H1 (cell line): ENCODE measurements around the gene GPR35. TPM values are rescaled to one million over a fixed set of nuclear protein-coding genes. Genes with fewer than 3 reads are reported as not detected.

Experiments
- CTCF ChIA-PET: fragments of 300-600 bp; sonication (Branson Sonifier 250); formaldehyde crosslinking; loops from one replicate; lab custom pipeline; 2021; ENCODE audit not compliant: partially characterized antibody; lab: Charles Lee
- POLR2A ChIA-PET: fragments of 300-600 bp; sonication (Branson Sonifier 250); formaldehyde crosslinking; loops from one replicate; lab custom pipeline; 2021; ENCODE audit warnings: inconsistent platforms; ENCODE audit not compliant: partially characterized antibody; lab: Charles Lee
- DNase-seq, 2 experiments: peaks; one replicate each; pipeline versions ENCODE4 v3.0.0 to v3.0.0-alpha.2; 2010 to 2022; ENCODE audit warnings: low spot score in 2 of 2, low read depth in 1 of 2, mixed read lengths in 1 of 2
- FAIRE-seq: peaks from 2 replicates; lab custom pipeline; 2011; peaks lifted over from hg19 to GRCh38; lab: Jason Lieb, UNC
- H2AFZ ChIP-seq: 2 replicates; pipeline ENCODE4 v1.8.1; 2012; ENCODE audit warnings: low read length, inconsistent platforms
- H2AK5ac ChIP-seq: 2 replicates; pipeline ENCODE4 v1.6.1; 2013; ENCODE audit warnings: low read depth, low read length
- H2BK120ac ChIP-seq: replicated peaks from 2 replicates; pipeline ENCODE3; 2013; ENCODE audit warnings: low read depth, low read length, inconsistent platforms
- H2BK12ac ChIP-seq: 2 replicates; pipeline ENCODE4 v1.6.1; 2013; ENCODE audit warnings: low read depth, low read length
- H2BK15ac ChIP-seq: 2 replicates; pipeline ENCODE4 v1.6.1; 2013; ENCODE audit warnings: low read length
- H2BK20ac ChIP-seq: 2 replicates; pipeline ENCODE4 v1.6.1; 2013; ENCODE audit warnings: low read length
- H2BK5ac ChIP-seq: 2 replicates; pipeline ENCODE4 v1.6.1; 2013; ENCODE audit warnings: low read depth, low read length
- H3K14ac ChIP-seq: 2 replicates; pipeline ENCODE4 v1.6.1; 2013; ENCODE audit warnings: inconsistent platforms; ENCODE audit not compliant: insufficient read length
- H3K18ac ChIP-seq: 2 replicates; pipeline ENCODE4 v1.6.1; 2013; ENCODE audit warnings: low read length; ENCODE audit errors: extremely low read depth
- H3K23ac ChIP-seq: 2 replicates; pipeline ENCODE4 v1.6.1; 2013; ENCODE audit warnings: inconsistent platforms; ENCODE audit not compliant: insufficient read length
- H3K23me2 ChIP-seq: 2 replicates; pipeline ENCODE4 v1.6.1; 2013; ENCODE audit warnings: low read depth, low read length
- H3K27ac ChIP-seq: 2 replicates; pipeline ENCODE4 v1.6.1; 2011; ENCODE audit warnings: low read depth, low read length, inconsistent platforms
- H3K27me3 ChIP-seq, 4 experiments: replicated peaks in 1 of 4; 1 replicate in 1 of 4; 2 replicates in 3 of 4; pipeline versions ENCODE4 v1.6.1 to v1.8.1; 2011 to 2013; ENCODE audit warnings: low read length in 3 of 4, mild to moderate bottlenecking in 3 of 4, inconsistent platforms in 2 of 4, mixed read lengths in 2 of 4, moderate library complexity in 1 of 4; ENCODE audit not compliant: control insufficient read depth in 3 of 4, insufficient read depth in 3 of 4; ENCODE audit errors: extremely low read depth in 1 of 4
- H3K36me3 ChIP-seq, 4 experiments: 2 replicates each; pipeline versions ENCODE4 v1.6.1 to v1.8.1; 2011 to 2013; ENCODE audit warnings: mild to moderate bottlenecking in 4 of 4, low read length in 3 of 4, moderate library complexity in 2 of 4, control low read depth in 1 of 4, inconsistent platforms in 1 of 4; ENCODE audit not compliant: insufficient read depth in 4 of 4, control insufficient read depth in 2 of 4
- H3K4ac ChIP-seq: replicated peaks from 2 replicates; pipeline ENCODE3; 2013; ENCODE audit warnings: low read length, low read depth, mixed read lengths, inconsistent platforms; ENCODE audit not compliant: insufficient read length
- H3K4me1 ChIP-seq, 4 experiments: replicated peaks in 1 of 4; 1 replicate in 1 of 4; 2 replicates in 3 of 4; pipeline versions ENCODE4 v1.6.1 to v1.8.1; 2011 to 2013; ENCODE audit warnings: low read length in 3 of 4, inconsistent platforms in 2 of 4, mixed read lengths in 1 of 4; ENCODE audit not compliant: insufficient read depth in 4 of 4, control insufficient read depth in 3 of 4
- H3K4me2 ChIP-seq, 2 experiments: 2 replicates each; pipeline versions ENCODE4 v1.6.1 to v1.8.1; 2011 to 2013; ENCODE audit warnings: low read depth in 2 of 2, low read length in 2 of 2, control low read depth in 1 of 2, inconsistent platforms in 1 of 2, mild to moderate bottlenecking in 1 of 2; ENCODE audit not compliant: insufficient read depth in 1 of 2
- H3K4me3 ChIP-seq, 4 experiments: fragments of 200-600, 300-600 bp in 1 of 4; sonication (generic), shearing (Covaris generic), sonication (Bioruptor Twin) in 1 of 4; 2 replicates each; pipeline versions ENCODE4 v1.5.1 to v1.8.1; 2011 to 2016; ENCODE audit warnings: low read length in 4 of 4, low read depth in 3 of 4, control low read depth in 2 of 4, inconsistent platforms in 2 of 4, mild to moderate bottlenecking in 2 of 4, mixed read lengths in 1 of 4, moderate library complexity in 1 of 4; ENCODE audit not compliant: insufficient read depth in 2 of 4; ENCODE audit errors: extremely low read depth in 1 of 4
- H3K56ac ChIP-seq: replicated peaks from 2 replicates; pipeline ENCODE3; 2013; ENCODE audit warnings: low read depth, mild to moderate bottlenecking, mixed read lengths, low read length, inconsistent platforms; ENCODE audit not compliant: insufficient read length
- H3K79me1 ChIP-seq: 2 replicates; pipeline ENCODE4 v1.6.1; 2013; ENCODE audit warnings: low read depth, low read length, control low read depth
- H3K79me2 ChIP-seq, 2 experiments: 2 replicates each; pipeline versions ENCODE4 v1.6.1 to v1.8.1; 2012 to 2013; ENCODE audit warnings: low read length in 2 of 2, mild to moderate bottlenecking in 2 of 2, inconsistent platforms in 1 of 2; ENCODE audit not compliant: insufficient read depth in 2 of 2, control insufficient read depth in 1 of 2
- H3K9ac ChIP-seq, 4 experiments: replicated peaks in 1 of 4; 1 replicate in 1 of 4; 2 replicates in 3 of 4; pipeline versions ENCODE4 v1.6.1 to v1.8.1; 2011 to 2013; ENCODE audit warnings: low read depth in 3 of 4, low read length in 3 of 4, control low read depth in 2 of 4, mild to moderate bottlenecking in 2 of 4, moderate library complexity in 2 of 4, inconsistent platforms in 1 of 4; ENCODE audit errors: extremely low read depth in 1 of 4
- H3K9me3 ChIP-seq, 2 experiments: 2 replicates each; pipeline versions ENCODE4 v1.6.1 to v1.8.1; 2012 to 2013; ENCODE audit warnings: mild to moderate bottlenecking in 2 of 2, moderate library complexity in 2 of 2, control low read depth in 1 of 2, inconsistent platforms in 1 of 2, low read depth in 1 of 2, low read length in 1 of 2, mixed read lengths in 1 of 2; ENCODE audit not compliant: insufficient read depth in 2 of 2
- H4K20me1 ChIP-seq, 2 experiments: replicated peaks in 1 of 2; 2 replicates each; pipeline versions ENCODE3 to v1.8.1; 2011 to 2013; ENCODE audit warnings: inconsistent platforms in 2 of 2, low read length in 2 of 2, mild to moderate bottlenecking in 1 of 2; ENCODE audit not compliant: insufficient read depth in 2 of 2, control insufficient read depth in 1 of 2
- H4K5ac ChIP-seq: 2 replicates; pipeline ENCODE4 v1.6.1; 2013; ENCODE audit warnings: low read length, low read depth, mixed read lengths, inconsistent platforms; ENCODE audit not compliant: insufficient read length
- H4K8ac ChIP-seq: 2 replicates; pipeline ENCODE4 v1.8.0; 2013; ENCODE audit warnings: mild to moderate bottlenecking, moderate library complexity, low read length, inconsistent platforms; ENCODE audit not compliant: insufficient read depth; ENCODE audit errors: extremely low read depth
- H4K91ac ChIP-seq: replicated peaks from 2 replicates; pipeline ENCODE3; 2013; ENCODE audit warnings: low read length, mixed read lengths, inconsistent platforms; ENCODE audit not compliant: insufficient read length
- BACH1 ChIP-seq: IDR thresholded peaks from 2 replicates; pipeline ENCODE4 v1.6.1; 2012; ENCODE audit warnings: low read length, improper control_type of control experiment
- CHD2 ChIP-seq: IDR thresholded peaks from 2 replicates; pipeline ENCODE4 v1.6.1; 2012; ENCODE audit warnings: low read length, improper control_type of control experiment
- EGR1 ChIP-seq: IDR thresholded peaks from 2 replicates; pipeline ENCODE4 v1.6.1; 2011; ENCODE audit warnings: low read depth, low read length, borderline replicate concordance
- GTF2F1 ChIP-seq: IDR thresholded peaks from 2 replicates; pipeline ENCODE4 v1.6.1; 2012; ENCODE audit warnings: low read depth, low read length, improper control_type of control experiment, borderline replicate concordance
- NRF1 ChIP-seq: IDR thresholded peaks from 2 replicates; pipeline ENCODE4 v1.6.1; 2011; ENCODE audit warnings: mild to moderate bottlenecking, low read depth, low read length, improper control_type of control experiment
- PHF8 ChIP-seq: fragments of 200-600 bp; sonication (generic); conservative IDR thresholded peaks from 2 replicates; pipeline ENCODE4 v1.7.1; 2012; ENCODE audit warnings: low read depth, mild to moderate bottlenecking, inconsistent platforms, low read length, moderate library complexity
- POU5F1 ChIP-seq: IDR thresholded peaks from 2 replicates; pipeline ENCODE4 v1.6.1; 2011; ENCODE audit warnings: low read depth, mild to moderate bottlenecking, low read length, moderate library complexity
- SP1 ChIP-seq: IDR thresholded peaks from 2 replicates; pipeline ENCODE4 v1.6.1; 2011; ENCODE audit warnings: low read depth, low read length
- SUZ12 ChIP-seq: fragments of 200-600 bp; sonication (generic); IDR thresholded peaks from 2 replicates; pipeline ENCODE4 v1.6.1; 2012; ENCODE audit warnings: mild to moderate bottlenecking, inconsistent platforms, low read length, moderate library complexity, mixed read lengths
- TBP ChIP-seq: IDR thresholded peaks from 2 replicates; pipeline ENCODE4 v1.6.1; 2011; ENCODE audit warnings: low read depth, low read length, improper control_type of control experiment
- TCF12 ChIP-seq: IDR thresholded peaks from 2 replicates; pipeline ENCODE4 v1.6.1; 2011; ENCODE audit warnings: low read depth, mild to moderate bottlenecking, low read length
- YY1 ChIP-seq: IDR thresholded peaks from 2 replicates; pipeline ENCODE4 v1.6.1; 2011; ENCODE audit warnings: low read depth, mild to moderate bottlenecking, low read length
- WGBS, 2 experiments: shearing (Covaris generic) in 1 of 2; methylation state at CpG; one replicate each; pipeline versions ENCODE4 v1.1.6 to v1.1.7; 2013 to 2015; ENCODE audit warnings: low lambda C conversion rate in 2 of 2, mixed read lengths in 2 of 2, inconsistent platforms in 1 of 2, low coverage in 1 of 2, missing lambda C conversion rate in 1 of 2; ENCODE audit not compliant: insufficient replicate concordance in 2 of 2, insufficient coverage in 1 of 2, insufficient read length in 1 of 2; ENCODE audit errors: extremely low coverage in 1 of 2, missing lambda C conversion rate in 1 of 2; 5-methylcytosine and 5-hydroxymethylcytosine counted together
- polyA plus RNA-seq, 7 experiments: library from polyadenylated mRNA; depleted of rRNA in 3 of 7; stranded (reverse) in 5 of 7; unstranded in 2 of 7; fragments of >200 nt in 5 of 7; fragments of 200-250 nt in 2 of 7; gene quantifications; 1 replicate in 5 of 7; 2 replicates in 1 of 7; 4 replicates in 1 of 7; pipeline versions ENCODE4 v1.2.1 to v1.2.3, GENCODE V29; 2011 to 2013; ENCODE audit warnings: missing spikeins in 2 of 7, mixed read lengths in 2 of 7
- total RNA-seq: library from RNA; stranded (reverse); fragmentation: NEBNext Ultra II Directional; extraction: Animal tissue kit (Norgen Biotek cat#: 25700); gene quantifications from 2 replicates; pipeline ENCODE4 v1.2.1, GENCODE V29; 2021
- TF ChIP-seq, protein P1 (sequence below): IDR thresholded peaks from 2 replicates; pipeline ENCODE4 v1.6.1; 2011; ENCODE audit warnings: low read depth, mild to moderate bottlenecking, low read length; ENCODE audit not compliant: insufficient read depth
- TF ChIP-seq, protein P2 (sequence below): IDR thresholded peaks from 2 replicates; pipeline ENCODE4 v1.6.1; 2011; ENCODE audit warnings: low read length, improper control_type of control experiment

Gene GPR35
- total and polyA plus RNA-seq, 2 of the 8 experiments (the other 6 are each of a cell fraction or from before 2014, with no cell fraction given), result 0.47 TPM; not detected in 1

DNA sequence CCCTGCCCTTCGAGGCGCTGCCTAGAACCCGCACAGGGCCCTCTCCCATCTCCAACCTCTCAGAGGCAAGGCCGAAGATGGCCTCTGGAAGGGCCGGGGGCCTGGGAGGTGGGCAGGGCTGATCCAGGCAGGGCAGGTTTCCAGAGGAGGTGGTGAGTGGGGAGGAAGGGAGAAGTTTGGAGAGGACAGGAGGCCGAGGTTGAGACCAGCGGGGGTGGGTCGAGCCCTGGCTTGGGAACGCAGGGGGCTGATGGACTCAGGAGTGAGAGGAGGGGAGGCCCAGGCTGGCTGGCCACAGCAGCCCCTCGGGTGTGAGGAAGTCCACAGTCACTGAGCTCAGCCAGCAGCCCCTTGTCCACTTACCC, 28.2 kb upstream of the GPR35 start:
- CTCF ChIA-PET, result interaction anchor here (0.6 to 2.6 kb wide), 3 partner anchors 9 to 57 kb away, joined by 3 to 9 read pairs (median 3); partner anchors contain the start of gene CAPN10
- H2BK20ac ChIP-seq, result no peak overlapping the region
- H2BK120ac ChIP-seq, result no peak overlapping the region
- H3K79me2 ChIP-seq, result no peaks in the 10 kb centered on the region; a peak in 1 of 4 replicates
- H2BK15ac ChIP-seq, result no peak overlapping the region
- POLR2A ChIA-PET, result no interaction called here
- no peak overlapping the region for H3K4ac ChIP-seq
- no peak overlapping the region for H2AK5ac ChIP-seq
- no peak overlapping the region for H3K14ac ChIP-seq
- H3K18ac ChIP-seq, result no peak overlapping the region
- peaks cover 0 to 9% (median 6%) of the 10 kb centered on the region in 4 experiments; a peak in 5 of 8 replicates for H3K36me3 ChIP-seq
- 84% methylated on average over 6 of the region's 10 CpGs; no CpG with 5 or more reads in 1 of the 2 experiments for WGBS, 2 experiments
- peaks cover 2% of the 10 kb centered on the region for H3K79me1 ChIP-seq
- no peak overlapping the region for H4K5ac ChIP-seq
- no peak overlapping the region for H4K91ac ChIP-seq
- no peak overlapping the region for H2BK12ac ChIP-seq
- no peak overlapping the region for H3K4me3 ChIP-seq
- no peaks in the 10 kb centered on the region for H3K23me2 ChIP-seq
- DNase-seq (no peak), FAIRE-seq (no peak)
- H3K56ac ChIP-seq, result no peak overlapping the region
- no peak overlapping the region for H3K23ac ChIP-seq
- H4K20me1 ChIP-seq, result peaks cover 3 to 11% of the 10 kb centered on the region in 2 experiments
- no peaks in the 10 kb centered on the region for H3K27me3 ChIP-seq
- H2AFZ ChIP-seq, result no peak overlapping the region
- no peak overlapping the region for H3K9ac ChIP-seq
- H3K9me3 ChIP-seq, result no peaks in the 10 kb centered on the region
- no peak overlapping the region for H2BK5ac ChIP-seq
- H3K27ac ChIP-seq, result no peak overlapping the region
- H4K8ac ChIP-seq, result no peak overlapping the region
- no peak overlapping the region for H3K4me2 ChIP-seq
- H3K4me1 ChIP-seq, result no peaks in the 10 kb centered on the region
- TF ChIP-seq, protein P1, sequence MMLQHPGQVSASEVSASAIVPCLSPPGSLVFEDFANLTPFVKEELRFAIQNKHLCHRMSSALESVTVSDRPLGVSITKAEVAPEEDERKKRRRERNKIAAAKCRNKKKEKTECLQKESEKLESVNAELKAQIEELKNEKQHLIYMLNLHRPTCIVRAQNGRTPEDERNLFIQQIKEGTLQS, result no peak
- TF ChIP-seq SP1, result no peak
- TF ChIP-seq SUZ12, result no peak
- no peak for TF ChIP-seq TCF12
- no peak for TF ChIP-seq GTF2F1
- TF ChIP-seq CHD2, result no peak
- no peak for TF ChIP-seq BACH1
- no peak for TF ChIP-seq TBP
- TF ChIP-seq YY1, result no peak
- no peak for TF ChIP-seq PHF8
- TF ChIP-seq, protein P2, sequence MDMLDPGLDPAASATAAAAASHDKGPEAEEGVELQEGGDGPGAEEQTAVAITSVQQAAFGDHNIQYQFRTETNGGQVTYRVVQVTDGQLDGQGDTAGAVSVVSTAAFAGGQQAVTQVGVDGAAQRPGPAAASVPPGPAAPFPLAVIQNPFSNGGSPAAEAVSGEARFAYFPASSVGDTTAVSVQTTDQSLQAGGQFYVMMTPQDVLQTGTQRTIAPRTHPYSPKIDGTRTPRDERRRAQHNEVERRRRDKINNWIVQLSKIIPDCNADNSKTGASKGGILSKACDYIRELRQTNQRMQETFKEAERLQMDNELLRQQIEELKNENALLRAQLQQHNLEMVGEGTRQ, result no peak
- TF ChIP-seq EGR1, result no peak
- TF ChIP-seq POU5F1, result no peak
- TF ChIP-seq NRF1, result no peak
